22Rv1 (cell line): ENCODE measurements around the gene CCL16.

Experiments
- H3K27ac ChIP-seq: fragments of 450-650 bp; 2 replicates; pipeline ENCODE4 v1.5.1; 2017
- CTCF ChIP-seq: fragments of 450-650 bp; IDR thresholded peaks from 2 replicates; pipeline ENCODE4 v1.5.1; 2017; ENCODE audit warnings: mild to moderate bottlenecking
- ZFX ChIP-seq: fragments of 450-650 bp; IDR thresholded peaks from 2 replicates; pipeline ENCODE4 v1.6.1; 2017; ENCODE audit warnings: antibody characterized with exemption, borderline replicate concordance

CCL16 gene

GRCh38 chr17:36014946-36015345, 33.6 kb upstream of the CCL16 start:
- TF ChIP-seq CTCF (no peak), ZFX (no peak)

GRCh38 chr17:36011201-36011600, 29.9 kb upstream of the CCL16 start:
- no peak overlapping the region for H3K27ac ChIP-seq
- TF ChIP-seq CTCF (no peak), ZFX (no peak)

More at GRCh38 chr17:36014946-36015345, 33.6 kb upstream of the CCL16 start:
- H3K27ac ChIP-seq: no peak overlapping the region

- no peak overlapping the region for H3K27ac ChIP-seq
- TF ChIP-seq CTCF (peak; percentile 56), ZFX (no peak)
Observed at GRCh38 chr17:36008998-36009665, 27.8 kb upstream of the CCL16 start.

GRCh38 chr17:36004594-36005108, 23.4 kb upstream of the CCL16 start:
- no peak for TF ChIP-seq ZFX
- no peak for TF ChIP-seq CTCF
- H3K27ac ChIP-seq: no peak overlapping the region

- TF ChIP-seq ZFX (no peak), CTCF (no peak)
- no peak overlapping the region for H3K27ac ChIP-seq
Observed at GRCh38 chr17:36002631-36003030, 21.3 kb upstream of the CCL16 start.

- H3K27ac ChIP-seq: no peak overlapping the region
- TF ChIP-seq CTCF (no peak), ZFX (no peak)
Observed at GRCh38 chr17:36001862-36002603, 20.7 kb upstream of the CCL16 start.

- no peak within 1 kb of the TSS for H3K27ac ChIP-seq
- no peak for TF ChIP-seq CTCF
- no peak for TF ChIP-seq ZFX
Observed at GRCh38 chr17:36001110-36001771, 19.9 kb upstream of the CCL16 start, which contains the start of gene CCL15. CCL15 (minus strand) TSS chr17:36001553; CDS start chr17:36001492, 61 bp downstream.
